Neural cell (in vitro differentiated cells): Measurements from ENCODE around the gene RNF144B. TPM values are rescaled to one million over a fixed set of nuclear protein-coding genes. Genes with fewer than 3 reads are reported as not detected.

Experiments used
- H2AFZ ChIP-seq: fragments of 200-600, 300-800 bp; sonication (generic), shearing (Covaris generic); 2 replicates; pipeline ENCODE4 v1.6.0; 2014; ENCODE audit warnings: low read depth, mild to moderate bottlenecking, antibody characterized with exemption, low read length, moderate library complexity
- H3F3A ChIP-seq: fragments of 200-600 bp; shearing (Covaris generic); 2 replicates; pipeline ENCODE4 v1.6.1; 2016; ENCODE audit warnings: mild to moderate bottlenecking, moderate library complexity, mixed read lengths, antibody characterized with exemption, low read length; ENCODE audit not compliant: insufficient read depth, poor library complexity, severe bottlenecking
- H3K27ac ChIP-seq: fragments of 200-600, 300-800 bp; sonication (generic), shearing (Covaris generic); 2 replicates; pipeline ENCODE4 v1.5.1; 2014; ENCODE audit warnings: mild to moderate bottlenecking, low read length, moderate library complexity
- H3K27me3 ChIP-seq: fragments of 300-800, 200-600 bp; sonication (generic), shearing (Covaris generic); 2 replicates; pipeline ENCODE4 v1.6.0; 2014; ENCODE audit warnings: mild to moderate bottlenecking, low read depth, low read length, moderate library complexity; ENCODE audit not compliant: insufficient read depth
- H3K36me3 ChIP-seq: fragments of 300-800, 200-600 bp; sonication (generic), shearing (Covaris generic); 2 replicates; pipeline ENCODE4 v1.5.1; 2014; ENCODE audit warnings: mild to moderate bottlenecking, antibody characterized with exemption, low read length, moderate library complexity; ENCODE audit not compliant: insufficient read depth
- H3K4me2 ChIP-seq: fragments of 300-800, 200-600 bp; sonication (generic), shearing (Covaris generic); 2 replicates; pipeline ENCODE4 v1.6.0; 2014; ENCODE audit warnings: mild to moderate bottlenecking, low read length
- H3K4me3 ChIP-seq: fragments of 300-800, 200-600 bp; sonication (generic), shearing (Covaris generic); 2 replicates; pipeline ENCODE4 v1.5.1; 2014; ENCODE audit warnings: mild to moderate bottlenecking, low read length, moderate library complexity
- H3K79me2 ChIP-seq: fragments of 200-600 bp; shearing (Covaris generic); replicated peaks from 2 replicates; pipeline ENCODE4 v1.6.0; 2014; ENCODE audit warnings: mild to moderate bottlenecking, low read length, moderate library complexity; ENCODE audit not compliant: insufficient read depth
- H3K9ac ChIP-seq: fragments of 300-800, 200-600 bp; sonication (generic), shearing (Covaris generic); 2 replicates; pipeline ENCODE4 v1.6.1; 2016; ENCODE audit warnings: mild to moderate bottlenecking, low read length, mixed read lengths
- H3K9me2 ChIP-seq: fragments of 200-600 bp; shearing (Covaris generic); 2 replicates; pipeline ENCODE4 v1.6.1; 2016; ENCODE audit warnings: mild to moderate bottlenecking, low read length, mixed read lengths; ENCODE audit not compliant: insufficient read depth
- H3K9me3 ChIP-seq: fragments of 200-600, 300-800 bp; sonication (generic), shearing (Covaris generic); 2 replicates; pipeline ENCODE4 v1.6.1; 2016; ENCODE audit warnings: mild to moderate bottlenecking, mixed run types, low read length, moderate library complexity, mixed read lengths
- H4K20me1 ChIP-seq: fragments of 200-600 bp; shearing (Covaris generic); 2 replicates; pipeline ENCODE4 v1.6.1; 2016; ENCODE audit warnings: mild to moderate bottlenecking, mixed run types; ENCODE audit not compliant: insufficient read depth
- EP300 ChIP-seq: fragments of 450-650 bp; conservative IDR thresholded peaks from 2 replicates; pipeline ENCODE4 v1.6.1; 2014; ENCODE audit warnings: antibody characterized with exemption, mild to moderate bottlenecking, moderate library complexity; ENCODE audit not compliant: poor library complexity, severe bottlenecking
- EZH2 ChIP-seq: fragments of 200-600, 300-800 bp; shearing (Covaris generic), sonication (generic); IDR thresholded peaks from 2 replicates; pipeline ENCODE4 v1.6.1; 2014; ENCODE audit warnings: antibody characterized with exemption, low read length, borderline replicate concordance, mild to moderate bottlenecking; ENCODE audit not compliant: insufficient read depth, poor library complexity, severe bottlenecking
- MXI1 ChIP-seq: fragments of 450-650 bp; conservative IDR thresholded peaks from 2 replicates; pipeline ENCODE4 v1.6.1; 2014; ENCODE audit warnings: antibody characterized with exemption, mild to moderate bottlenecking; ENCODE audit not compliant: poor library complexity, severe bottlenecking
- POLR2AphosphoS5 ChIP-seq: IDR thresholded peaks from 2 replicates; pipeline ENCODE4 v1.6.1; 2012
- RAD21 ChIP-seq: fragments of 450-650 bp; conservative IDR thresholded peaks from 2 replicates; pipeline ENCODE4 v1.6.1; 2014; ENCODE audit warnings: antibody characterized with exemption, mild to moderate bottlenecking, moderate library complexity
- SMC3 ChIP-seq: fragments of 450-650 bp; conservative IDR thresholded peaks from 2 replicates; pipeline ENCODE4 v1.6.1; 2014; ENCODE audit warnings: antibody characterized with exemption, mild to moderate bottlenecking, moderate library complexity; ENCODE audit not compliant: poor library complexity
- TAF1 ChIP-seq: IDR thresholded peaks from 2 replicates; pipeline ENCODE4 v1.6.1; 2012; ENCODE audit warnings: low read depth
- polyA plus RNA-seq: library from polyadenylated mRNA; depleted of rRNA; stranded (reverse); fragments of >200 nt; gene quantifications from 2 replicates; pipeline ENCODE4 v1.2.3, GENCODE V29; 2014
- TF ChIP-seq, protein P1 (sequence below): IDR thresholded peaks from 2 replicates; pipeline ENCODE4 v1.6.1; 2012; ENCODE audit warnings: borderline replicate concordance
- TF ChIP-seq, protein P2 (sequence below): fragments of 450-650 bp; IDR thresholded peaks from 2 replicates; pipeline ENCODE4 v1.5.1; 2014; ENCODE audit warnings: antibody characterized with exemption, mild to moderate bottlenecking, moderate library complexity; ENCODE audit not compliant: poor library complexity, severe bottlenecking

Gene RNF144B
- polyA plus RNA-seq, 1 donor from 2014 or later: 0.15 TPM

DNA sequence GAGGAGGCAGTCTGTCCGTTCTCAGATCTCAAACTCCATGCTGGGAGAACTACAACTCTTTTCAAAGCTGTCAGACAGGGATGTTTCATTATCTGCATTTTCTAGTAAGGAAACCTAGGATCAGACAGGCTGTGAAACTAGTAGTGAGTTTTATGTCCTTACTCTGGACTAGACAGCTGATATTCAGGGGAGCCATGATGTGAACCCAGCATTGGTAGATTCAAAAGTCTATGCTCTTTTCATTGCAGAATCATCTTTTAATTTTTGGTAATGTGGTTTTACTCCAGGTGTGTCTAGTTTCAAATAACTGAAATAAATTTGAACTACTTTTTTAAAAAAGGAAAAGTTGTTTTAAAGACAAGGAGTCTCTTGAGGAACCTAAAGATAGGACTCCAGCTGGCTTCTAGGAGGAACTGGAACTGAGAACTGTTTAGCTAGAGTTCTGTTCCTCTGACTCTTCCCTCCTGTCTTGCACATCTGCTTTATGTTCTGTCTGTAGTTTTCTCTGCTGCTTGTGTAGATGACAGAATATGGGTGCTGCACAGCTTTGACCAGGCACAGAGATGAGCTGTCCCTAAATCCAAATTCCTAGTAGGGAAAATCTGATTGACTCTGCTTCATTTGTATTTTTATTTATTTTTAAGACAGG, 27.8 kb upstream of the RNF144B start:
- H3K9me2 ChIP-seq: no peaks in the 10 kb centered on the region
- H3K79me2 ChIP-seq: no peaks in the 10 kb centered on the region
- H3K9me3 ChIP-seq: no peaks in the 10 kb centered on the region
- no peaks in the 10 kb centered on the region for H3K27me3 ChIP-seq
- H3K4me3 ChIP-seq: no peak overlapping the region
- H3K4me2 ChIP-seq: no peak overlapping the region
- TF ChIP-seq, protein P1, sequence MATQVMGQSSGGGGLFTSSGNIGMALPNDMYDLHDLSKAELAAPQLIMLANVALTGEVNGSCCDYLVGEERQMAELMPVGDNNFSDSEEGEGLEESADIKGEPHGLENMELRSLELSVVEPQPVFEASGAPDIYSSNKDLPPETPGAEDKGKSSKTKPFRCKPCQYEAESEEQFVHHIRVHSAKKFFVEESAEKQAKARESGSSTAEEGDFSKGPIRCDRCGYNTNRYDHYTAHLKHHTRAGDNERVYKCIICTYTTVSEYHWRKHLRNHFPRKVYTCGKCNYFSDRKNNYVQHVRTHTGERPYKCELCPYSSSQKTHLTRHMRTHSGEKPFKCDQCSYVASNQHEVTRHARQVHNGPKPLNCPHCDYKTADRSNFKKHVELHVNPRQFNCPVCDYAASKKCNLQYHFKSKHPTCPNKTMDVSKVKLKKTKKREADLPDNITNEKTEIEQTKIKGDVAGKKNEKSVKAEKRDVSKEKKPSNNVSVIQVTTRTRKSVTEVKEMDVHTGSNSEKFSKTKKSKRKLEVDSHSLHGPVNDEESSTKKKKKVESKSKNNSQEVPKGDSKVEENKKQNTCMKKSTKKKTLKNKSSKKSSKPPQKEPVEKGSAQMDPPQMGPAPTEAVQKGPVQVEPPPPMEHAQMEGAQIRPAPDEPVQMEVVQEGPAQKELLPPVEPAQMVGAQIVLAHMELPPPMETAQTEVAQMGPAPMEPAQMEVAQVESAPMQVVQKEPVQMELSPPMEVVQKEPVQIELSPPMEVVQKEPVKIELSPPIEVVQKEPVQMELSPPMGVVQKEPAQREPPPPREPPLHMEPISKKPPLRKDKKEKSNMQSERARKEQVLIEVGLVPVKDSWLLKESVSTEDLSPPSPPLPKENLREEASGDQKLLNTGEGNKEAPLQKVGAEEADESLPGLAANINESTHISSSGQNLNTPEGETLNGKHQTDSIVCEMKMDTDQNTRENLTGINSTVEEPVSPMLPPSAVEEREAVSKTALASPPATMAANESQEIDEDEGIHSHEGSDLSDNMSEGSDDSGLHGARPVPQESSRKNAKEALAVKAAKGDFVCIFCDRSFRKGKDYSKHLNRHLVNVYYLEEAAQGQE: no peak
- TF ChIP-seq, protein P2, sequence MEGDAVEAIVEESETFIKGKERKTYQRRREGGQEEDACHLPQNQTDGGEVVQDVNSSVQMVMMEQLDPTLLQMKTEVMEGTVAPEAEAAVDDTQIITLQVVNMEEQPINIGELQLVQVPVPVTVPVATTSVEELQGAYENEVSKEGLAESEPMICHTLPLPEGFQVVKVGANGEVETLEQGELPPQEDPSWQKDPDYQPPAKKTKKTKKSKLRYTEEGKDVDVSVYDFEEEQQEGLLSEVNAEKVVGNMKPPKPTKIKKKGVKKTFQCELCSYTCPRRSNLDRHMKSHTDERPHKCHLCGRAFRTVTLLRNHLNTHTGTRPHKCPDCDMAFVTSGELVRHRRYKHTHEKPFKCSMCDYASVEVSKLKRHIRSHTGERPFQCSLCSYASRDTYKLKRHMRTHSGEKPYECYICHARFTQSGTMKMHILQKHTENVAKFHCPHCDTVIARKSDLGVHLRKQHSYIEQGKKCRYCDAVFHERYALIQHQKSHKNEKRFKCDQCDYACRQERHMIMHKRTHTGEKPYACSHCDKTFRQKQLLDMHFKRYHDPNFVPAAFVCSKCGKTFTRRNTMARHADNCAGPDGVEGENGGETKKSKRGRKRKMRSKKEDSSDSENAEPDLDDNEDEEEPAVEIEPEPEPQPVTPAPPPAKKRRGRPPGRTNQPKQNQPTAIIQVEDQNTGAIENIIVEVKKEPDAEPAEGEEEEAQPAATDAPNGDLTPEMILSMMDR: no peak
- TF ChIP-seq RAD21 (no peak), POLR2AphosphoS5 (no peak), SMC3 (no peak), TAF1 (no peak), MXI1 (no peak), EZH2 (no peak), EP300 (no peak)
- no peaks in the 10 kb centered on the region for H3F3A ChIP-seq
- no peaks in the 10 kb centered on the region for H4K20me1 ChIP-seq
- no peak overlapping the region for H3K9ac ChIP-seq
- H2AFZ ChIP-seq: no peak overlapping the region
- no peak overlapping the region for H3K27ac ChIP-seq
- H3K36me3 ChIP-seq: no peaks in the 10 kb centered on the region

DNA sequence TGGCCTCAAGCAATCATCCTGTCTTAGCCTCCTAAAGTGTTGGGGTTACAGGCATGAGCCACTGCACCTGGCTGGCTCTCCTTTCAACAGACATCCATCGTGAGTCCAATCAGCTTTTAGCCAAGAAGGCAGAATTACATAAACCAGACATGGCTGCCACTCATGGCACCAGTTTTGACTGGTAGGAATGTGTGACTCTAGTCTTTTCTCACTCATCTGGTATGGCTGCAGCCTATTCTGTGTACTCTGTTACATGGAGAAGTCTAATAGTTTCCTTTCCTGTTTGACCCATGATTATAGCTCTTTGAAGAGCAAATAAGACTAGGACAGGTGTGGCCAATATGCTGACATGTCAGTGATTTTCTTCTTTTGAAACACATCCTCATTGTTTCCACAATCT, 27.0 kb upstream of the RNF144B start:
- H2AFZ ChIP-seq: no peak overlapping the region

More for the DNA sequence above, 27.0 kb upstream of the RNF144B start:
- H3K9me2 ChIP-seq: no peaks in the 10 kb centered on the region
- H3K27me3 ChIP-seq: no peaks in the 10 kb centered on the region
- H3K4me3 ChIP-seq: no peak overlapping the region
- no peak overlapping the region for H3K9ac ChIP-seq
- H3F3A ChIP-seq: no peaks in the 10 kb centered on the region
- no peaks in the 10 kb centered on the region for H3K9me3 ChIP-seq
- H3K27ac ChIP-seq: no peak overlapping the region
- TF ChIP-seq SMC3 (no peak), POLR2AphosphoS5 (no peak), EZH2 (no peak), EP300 (no peak), RAD21 (no peak), TAF1 (no peak), MXI1 (no peak)
- TF ChIP-seq, protein P1: no peak
- TF ChIP-seq, protein P2: no peak
- H3K4me2 ChIP-seq: no peak overlapping the region
- no peaks in the 10 kb centered on the region for H3K79me2 ChIP-seq
- H3K36me3 ChIP-seq: no peaks in the 10 kb centered on the region
- no peaks in the 10 kb centered on the region for H4K20me1 ChIP-seq
